ENCODE results near the gene DSN1. TPM values are rescaled to one million over a fixed set of nuclear protein-coding genes. Genes with fewer than 3 reads are reported as not detected.

DSN1 gene
- total and polyA plus RNA-seq, 2 donors: 6.8 to 21.4 TPM

DNA sequence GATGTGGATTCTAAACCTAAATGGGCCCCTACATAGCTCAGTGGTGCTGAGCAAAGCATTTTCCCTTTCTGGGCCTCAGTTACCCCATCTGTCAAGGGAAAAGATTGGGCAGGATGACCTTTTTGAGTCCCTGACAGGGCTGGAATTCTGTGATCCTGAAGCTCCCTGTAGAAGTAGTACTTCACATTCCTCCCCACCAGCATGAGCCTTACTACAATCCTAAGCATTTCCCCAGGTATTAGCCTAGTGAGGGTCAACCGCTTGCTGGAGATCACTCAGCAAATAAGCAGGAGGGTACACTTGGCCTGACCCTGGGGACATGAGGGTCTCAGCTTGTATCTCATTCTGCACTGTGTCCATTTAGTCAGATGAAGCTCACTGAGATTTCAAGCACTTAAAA is 41.1 kb downstream of the DSN1 start:
- DNase-seq (ENCODE audit: extremely low spot score): no peak
- Histone ChIP-seq H3K4me3 (ENCODE audit: low read depth, low read length) (no peak overlapping the region), H3K4me1 (ENCODE audit: insufficient read depth) (peaks cover 4% of the 10 kb centered on the region), H3K36me3 (ENCODE audit: insufficient read depth) (no peaks in the 10 kb centered on the region), H3K27ac (ENCODE audit: low read depth) (no peak overlapping the region)
- 98% methylated on average over 1 of the region's 1 CpG for WGBS

DNA sequence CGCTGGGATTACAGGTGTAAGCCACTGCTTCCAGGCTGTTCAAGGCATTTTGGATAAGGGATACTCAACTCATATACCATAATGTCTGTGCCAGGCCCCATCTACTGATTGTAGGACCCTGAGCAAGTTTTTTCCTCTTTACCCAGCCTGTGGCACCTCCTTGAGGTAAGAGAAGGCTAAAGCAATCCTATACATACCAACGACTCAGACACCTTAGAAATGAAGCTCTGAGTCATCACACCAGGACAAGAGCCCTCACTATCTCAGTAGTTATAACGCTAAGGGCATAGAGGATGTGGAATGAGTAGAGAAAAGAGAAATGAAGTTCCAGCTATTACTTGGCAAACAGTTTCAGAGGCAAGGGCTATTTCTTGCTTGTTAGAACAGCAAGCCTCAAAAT is 44.6 kb downstream of the DSN1 start:
- H3K27ac ChIP-seq (ENCODE audit: low read depth): no peak overlapping the region
- 56% methylated on average over 3 of the region's 3 CpGs for WGBS
- H3K4me3 ChIP-seq (ENCODE audit: low read depth, low read length): no peak overlapping the region
- no peak for DNase-seq (ENCODE audit: extremely low spot score)
- H3K4me1 ChIP-seq (ENCODE audit: insufficient read depth): peaks cover 2% of the 10 kb centered on the region
- no peaks in the 10 kb centered on the region for H3K36me3 ChIP-seq (ENCODE audit: insufficient read depth)

DNA sequence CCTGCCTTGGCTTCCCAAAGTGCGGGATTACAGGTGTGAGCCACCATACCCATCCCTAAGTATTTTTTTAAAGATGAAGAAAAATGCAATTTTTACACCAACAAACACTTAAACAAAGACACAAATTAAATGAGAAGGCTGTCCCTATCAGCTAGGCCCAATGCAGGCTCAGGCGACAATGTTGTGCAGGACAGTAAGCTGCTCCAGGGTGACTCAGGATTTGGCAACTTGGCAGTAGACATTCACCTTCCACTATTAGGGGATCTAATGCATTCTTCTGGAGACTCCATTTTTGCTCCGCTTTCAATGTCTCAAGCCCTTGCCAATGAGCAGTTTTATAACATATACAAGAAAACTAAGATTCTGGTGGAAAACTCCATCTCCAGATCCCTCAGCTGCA is 47.4 kb downstream of the DSN1 start:
- Histone ChIP-seq H3K36me3 (ENCODE audit: insufficient read depth) (no peaks in the 10 kb centered on the region), H3K4me3 (ENCODE audit: low read depth, low read length) (no peak overlapping the region), H3K27ac (ENCODE audit: low read depth) (no peak overlapping the region), H3K4me1 (ENCODE audit: insufficient read depth) (no peaks in the 10 kb centered on the region)
- whole genome bisulfite sequencing: 95% methylated on average over 3 of the region's 3 CpGs
- DNase-seq (ENCODE audit: extremely low spot score): no peak

DNA sequence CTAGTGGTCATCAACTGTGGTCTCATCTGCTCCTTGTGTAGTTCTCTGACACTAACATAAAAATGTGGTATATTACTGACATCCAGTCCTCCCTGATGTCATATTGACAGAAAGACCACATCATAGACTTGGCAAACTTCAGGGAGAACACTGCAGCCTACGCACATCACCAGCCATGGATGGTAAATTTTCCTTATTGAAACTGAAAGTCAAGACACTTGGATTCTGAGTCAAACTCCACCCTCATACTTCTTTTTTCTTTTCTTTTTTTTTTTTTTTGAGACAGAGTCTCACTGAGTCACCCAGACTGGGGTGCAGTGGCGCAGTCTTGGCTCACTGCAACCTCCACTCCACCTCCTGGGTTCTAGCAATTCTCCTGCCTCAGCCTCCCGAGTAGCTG is 53.1 kb downstream of the DSN1 start:
- H3K36me3 ChIP-seq (ENCODE audit: insufficient read depth): no peaks in the 10 kb centered on the region
- no peak overlapping the region for H3K4me3 ChIP-seq (ENCODE audit: low read depth, low read length)
- DNase-seq (ENCODE audit: extremely low spot score): no peak
- 92% methylated on average over 3 of the region's 3 CpGs for WGBS
- H3K27ac ChIP-seq (ENCODE audit: low read depth): no peak overlapping the region
- no peaks in the 10 kb centered on the region for H3K4me1 ChIP-seq (ENCODE audit: insufficient read depth)

DNA sequence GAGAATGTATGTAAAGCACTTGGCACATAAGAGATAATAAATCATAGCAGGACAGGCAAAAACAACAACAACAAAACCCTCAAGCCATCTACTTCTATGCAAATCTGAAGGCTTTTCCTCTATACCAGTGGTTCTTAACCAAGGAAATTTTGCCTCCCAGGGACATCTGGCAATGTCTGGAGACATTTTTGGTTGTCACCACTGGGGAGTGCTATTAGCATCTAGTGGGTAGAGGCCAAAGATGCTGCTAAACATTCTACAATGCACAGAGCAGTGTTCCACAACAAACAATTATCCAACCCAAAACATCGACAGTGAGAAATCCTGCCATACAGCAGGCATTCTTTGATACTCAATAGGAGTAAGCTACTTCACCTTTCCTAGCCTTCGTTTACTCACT is 55.9 kb downstream of the DSN1 start:
- H3K27ac ChIP-seq (ENCODE audit: low read depth): no peak overlapping the region
- H3K4me3 ChIP-seq (ENCODE audit: low read depth, low read length): no peak overlapping the region
- H3K4me1 ChIP-seq (ENCODE audit: insufficient read depth): no peaks in the 10 kb centered on the region
- no peak for DNase-seq (ENCODE audit: extremely low spot score)
- no peaks in the 10 kb centered on the region for H3K36me3 ChIP-seq (ENCODE audit: insufficient read depth)
- 90% methylated on average over 2 of the region's 2 CpGs for WGBS

DNA sequence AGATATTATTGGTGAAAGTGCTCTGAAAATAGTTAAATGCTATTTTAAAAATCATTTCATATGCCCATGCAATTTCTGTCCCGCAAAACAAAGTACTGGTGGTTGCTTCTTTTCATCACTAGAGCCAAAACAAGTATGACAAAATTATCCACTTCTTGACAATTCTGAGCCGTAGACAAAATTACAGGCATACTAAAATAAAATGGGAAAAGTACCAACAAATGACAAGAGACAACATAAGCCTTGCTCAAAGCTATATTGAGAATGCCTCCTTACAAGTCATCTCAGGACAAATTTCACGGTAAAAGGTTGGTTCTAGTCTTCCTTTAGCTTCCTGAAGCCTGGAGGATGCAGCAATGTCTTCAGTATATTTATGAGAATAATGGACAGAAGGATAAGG is 56.5 kb downstream of the DSN1 start:
- WGBS: 81% methylated on average over 3 of the region's 3 CpGs
- no peak for DNase-seq (ENCODE audit: extremely low spot score)
- H3K4me3 ChIP-seq (ENCODE audit: low read depth, low read length): no peak overlapping the region
- no peaks in the 10 kb centered on the region for H3K4me1 ChIP-seq (ENCODE audit: insufficient read depth)
- H3K27ac ChIP-seq (ENCODE audit: low read depth): no peak overlapping the region
- no peaks in the 10 kb centered on the region for H3K36me3 ChIP-seq (ENCODE audit: insufficient read depth)

DNA sequence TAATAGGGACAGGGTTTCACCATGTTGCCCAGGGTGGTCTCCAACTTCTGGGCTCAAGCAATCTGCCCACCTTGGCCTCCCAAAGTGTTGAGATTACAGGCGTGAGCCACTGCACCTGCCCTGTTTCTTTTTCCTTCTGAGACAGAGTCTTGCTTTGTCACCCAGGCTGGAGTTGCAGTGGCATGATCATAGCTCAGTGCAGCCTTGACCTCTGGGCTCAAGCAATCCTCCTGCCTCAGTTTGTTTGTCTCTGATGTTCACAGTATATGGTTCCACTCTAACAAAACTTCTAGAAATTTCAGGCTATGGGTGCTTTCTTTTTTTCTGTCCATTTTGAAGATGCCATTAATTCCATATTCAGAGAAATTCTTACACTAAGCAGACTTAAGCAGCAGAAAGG is 60.8 kb downstream of the DSN1 start:
- WGBS: 96% methylated on average over 1 of the region's 1 CpG
- Histone ChIP-seq H3K4me1 (ENCODE audit: insufficient read depth) (no peaks in the 10 kb centered on the region), H3K27ac (ENCODE audit: low read depth) (no peak overlapping the region), H3K4me3 (ENCODE audit: low read depth, low read length) (no peak overlapping the region), H3K36me3 (ENCODE audit: insufficient read depth) (no peaks in the 10 kb centered on the region)
- DNase-seq (ENCODE audit: extremely low spot score): no peak

DNA sequence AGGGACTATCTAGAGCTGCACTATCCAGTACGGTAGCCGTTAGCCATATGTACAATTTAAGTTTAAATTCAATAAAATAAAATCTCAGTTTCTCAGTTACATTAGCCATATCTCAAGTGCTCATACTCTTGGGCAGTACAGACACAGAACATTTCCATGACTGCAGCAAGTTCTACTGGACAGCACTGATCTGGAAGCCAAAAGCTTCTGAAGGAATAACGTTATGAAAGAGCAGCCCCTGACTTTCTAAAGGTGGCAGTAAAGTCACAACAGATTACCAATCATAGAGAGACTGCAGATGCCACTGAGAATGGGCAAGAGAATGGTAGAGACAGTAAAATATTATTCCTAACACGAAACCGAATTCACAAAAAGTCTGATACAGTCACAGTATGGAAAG is 64.4 kb downstream of the DSN1 start:
- WGBS: 79% methylated on average over 5 of the region's 5 CpGs
- DNase-seq (ENCODE audit: extremely low spot score): no peak
- no peaks in the 10 kb centered on the region for H3K4me1 ChIP-seq (ENCODE audit: insufficient read depth)
- no peaks in the 10 kb centered on the region for H3K36me3 ChIP-seq (ENCODE audit: insufficient read depth)
- no peak overlapping the region for H3K27ac ChIP-seq (ENCODE audit: low read depth)
- no peak overlapping the region for H3K4me3 ChIP-seq (ENCODE audit: low read depth, low read length)

DNA sequence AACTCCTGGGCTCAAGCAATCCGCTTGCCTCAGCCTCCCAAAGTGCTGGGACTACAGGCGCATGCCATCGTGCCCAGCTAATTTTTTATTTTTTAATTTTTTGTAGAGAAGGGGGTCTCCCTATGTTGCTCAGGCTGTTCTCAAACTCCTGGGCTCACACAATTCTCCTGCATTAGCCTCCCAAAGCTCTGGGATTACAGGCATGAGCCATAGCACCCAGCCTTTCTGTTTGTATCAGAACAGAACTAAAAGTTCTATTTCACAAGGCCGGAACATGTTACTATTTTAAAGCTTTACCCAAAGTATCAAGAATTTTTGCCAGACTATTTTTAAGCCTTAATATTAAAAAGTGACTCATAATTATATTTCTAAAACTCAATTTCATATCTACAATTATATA is 70.0 kb downstream of the DSN1 start:
- no peaks in the 10 kb centered on the region for H3K4me1 ChIP-seq (ENCODE audit: insufficient read depth)
- H3K4me3 ChIP-seq (ENCODE audit: low read depth, low read length): no peak overlapping the region
- 96% methylated on average over 4 of the region's 4 CpGs for WGBS

More for the DNA sequence above, 70.0 kb downstream of the DSN1 start:
- Histone ChIP-seq H3K36me3 (ENCODE audit: insufficient read depth) (no peaks in the 10 kb centered on the region), H3K27ac (ENCODE audit: low read depth) (no peak overlapping the region)
- DNase-seq (ENCODE audit: extremely low spot score): no peak

Other genes starting within 250 kb of the DSN1 start
- 42.6 TPM for gene MYL9, start 232.2 kb downstream of the DSN1 start, total RNA-seq
- 3,492 TPM for gene MYL9, start 232.2 kb downstream of the DSN1 start, polyA plus RNA-seq
- 18.6 TPM for gene TGIF2, start 200.2 kb downstream of the DSN1 start, total RNA-seq
- gene TGIF2, start 200.2 kb downstream of the DSN1 start, polyA plus RNA-seq: 7.3 TPM
- gene RAB5IF, start 168.0 kb downstream of the DSN1 start, total RNA-seq: 34.8 TPM
- gene RAB5IF, start 168.0 kb downstream of the DSN1 start, polyA plus RNA-seq: 69.4 TPM
- 0.11 TPM for gene SLA2, start 127.6 kb downstream of the DSN1 start, total RNA-seq
- gene SLA2, start 127.6 kb downstream of the DSN1 start, polyA plus RNA-seq: 0.38 TPM
- gene NDRG3, start 27.7 kb downstream of the DSN1 start, total RNA-seq: 26.9 TPM
- gene NDRG3, start 27.7 kb downstream of the DSN1 start, polyA plus RNA-seq: 21.7 TPM
- 1.6 TPM for gene TLDC2, start 102.4 kb upstream of the DSN1 start, total RNA-seq
- 0.33 TPM for gene TLDC2, start 102.4 kb upstream of the DSN1 start, polyA plus RNA-seq
- 145 TPM for gene SAMHD1, start 177.9 kb upstream of the DSN1 start, total RNA-seq
- gene SAMHD1, start 177.9 kb upstream of the DSN1 start, polyA plus RNA-seq: 146 TPM

Data from urinary bladder (tissue), 4 donors.